ENCODE data around the gene STOX2.
"Not testable (repeated sequence)": the region's sequence is repeated elsewhere in the genome, so short reads cannot be mapped to it uniquely, and the experiment has no call there.

The STOX2 gene

DNA sequence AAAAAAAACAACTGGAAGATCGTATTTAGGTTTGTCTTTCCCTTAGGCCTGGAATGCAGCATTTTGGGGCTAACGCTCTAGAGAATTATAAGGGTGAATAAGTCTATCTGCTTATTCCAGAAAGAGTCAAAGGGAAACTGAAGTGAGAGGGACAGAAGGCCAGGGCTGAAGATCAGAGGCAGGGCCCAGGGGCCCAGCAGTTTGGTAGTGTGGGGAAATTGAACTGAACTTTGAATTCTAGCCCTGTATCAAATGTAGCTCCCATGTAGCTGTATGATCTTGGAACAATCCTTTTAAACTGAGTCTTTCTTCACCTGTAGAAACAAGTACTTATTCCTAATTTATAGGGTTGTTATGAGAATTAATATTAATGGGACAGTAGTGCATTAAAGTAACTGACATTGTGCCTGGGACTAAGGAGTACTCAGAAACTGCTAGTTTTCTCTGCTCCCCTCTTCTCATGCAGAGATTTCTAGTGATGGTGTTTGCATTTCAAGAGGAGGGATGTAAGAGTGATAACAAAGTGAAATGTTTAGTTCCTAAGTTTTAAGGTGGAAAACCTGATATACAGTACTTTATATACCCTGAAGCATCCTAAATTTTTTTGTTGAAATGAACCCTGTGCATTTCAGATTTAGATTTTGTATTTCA, 30.4 kb downstream of the STOX2 start:
- no peak for DNase-seq (ENCODE audit: low read depth in 2 of 2)

DNA sequence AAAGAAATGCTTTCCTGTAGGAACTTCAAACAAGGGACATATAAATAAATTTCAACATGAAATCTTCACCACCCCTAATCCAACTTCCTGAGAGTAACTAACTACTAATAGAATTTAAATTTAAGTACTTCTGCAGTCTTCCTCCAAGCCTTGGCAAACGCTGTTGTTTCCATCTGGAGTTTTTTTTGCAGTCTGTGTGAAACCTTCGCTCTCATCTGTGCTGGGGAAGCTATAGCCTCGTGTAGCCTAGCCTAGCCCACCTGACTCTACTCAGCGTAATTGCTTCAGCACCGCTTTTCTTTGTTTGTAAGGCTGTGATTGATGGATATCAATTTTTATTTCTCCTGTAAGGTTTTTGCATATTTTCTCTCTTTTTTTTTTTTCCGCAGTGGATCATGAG, 30.9 kb downstream of the STOX2 start:
- DNase-seq (ENCODE audit: low read depth in 2 of 2): no peak

DNA sequence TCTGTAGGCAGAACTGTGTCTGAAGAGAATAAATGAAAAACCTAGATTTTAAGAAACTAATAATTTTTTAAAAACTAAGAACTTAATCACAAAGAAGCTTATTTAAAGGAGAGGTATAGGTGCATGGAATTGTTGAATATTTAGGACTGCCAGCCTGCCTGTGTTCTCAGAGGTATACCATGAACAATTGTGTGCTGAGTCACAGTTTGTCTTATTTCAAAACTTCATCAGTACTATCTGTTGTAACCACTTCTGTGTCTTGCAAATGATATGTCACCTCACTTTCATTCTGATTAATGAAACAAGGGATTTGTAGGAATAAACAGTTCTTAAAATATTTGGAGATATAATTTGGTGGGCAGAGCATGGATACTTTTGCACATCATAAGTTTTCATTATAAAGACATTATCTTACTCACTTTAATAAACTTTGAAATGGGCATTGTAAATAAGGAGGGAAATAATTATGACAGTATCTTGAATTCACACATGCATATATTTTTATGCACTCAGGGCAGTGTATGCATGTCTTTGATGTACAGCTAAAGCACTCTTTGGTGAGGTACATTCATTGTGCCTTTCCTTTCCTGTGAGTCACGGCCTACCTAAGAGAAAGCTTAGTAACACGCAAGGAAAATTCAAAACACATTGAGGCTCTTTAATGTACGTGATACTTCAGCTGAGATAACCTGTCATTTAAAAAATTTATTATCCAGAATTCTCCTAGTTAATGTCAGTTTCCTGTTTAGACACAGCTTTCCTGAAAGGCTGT, 31.7 kb downstream of the STOX2 start:
- DNase-seq (ENCODE audit: low read depth in 2 of 2): no peak

DNA sequence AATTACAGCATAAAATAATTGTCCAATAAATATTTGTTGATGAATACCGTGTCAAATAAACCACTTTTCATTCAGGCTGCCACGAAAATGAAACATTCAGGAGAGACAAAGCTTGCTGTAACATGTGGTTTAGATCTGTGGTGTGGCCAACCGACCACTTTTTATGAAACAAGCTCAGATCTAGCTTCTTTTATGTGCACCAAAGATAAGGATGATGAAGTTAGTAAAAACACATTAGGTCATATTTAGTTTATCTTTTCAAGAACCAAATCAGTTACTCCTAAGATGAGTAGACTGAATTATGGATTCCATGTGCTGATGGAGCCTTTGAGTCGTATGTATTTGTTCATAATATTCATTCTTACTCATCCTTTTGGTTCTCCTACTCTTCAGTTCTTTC, 35.8 kb downstream of the STOX2 start:
- no peak for DNase-seq (ENCODE audit: low read depth in 2 of 2)

DNA sequence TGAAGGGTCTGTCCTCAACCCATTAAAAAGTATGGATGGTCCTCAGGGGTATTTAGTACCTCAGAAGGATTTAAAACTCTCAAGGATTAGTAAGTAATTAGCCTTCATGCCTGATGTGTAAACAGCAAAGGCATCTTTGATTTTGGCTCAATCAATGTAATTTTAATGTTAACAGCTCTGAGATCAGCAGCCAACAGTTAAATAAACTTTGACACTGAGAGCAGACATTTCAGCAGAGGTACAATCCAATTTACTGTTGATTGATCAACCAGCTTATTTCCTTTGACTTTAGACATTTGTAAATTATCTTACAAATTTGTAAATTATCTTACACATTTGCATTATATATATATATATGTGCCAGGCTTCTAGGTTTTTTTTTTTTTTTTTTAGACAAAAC, 36.9 kb downstream of the STOX2 start:
- no peak for DNase-seq (ENCODE audit: low read depth in 2 of 2)

DNA sequence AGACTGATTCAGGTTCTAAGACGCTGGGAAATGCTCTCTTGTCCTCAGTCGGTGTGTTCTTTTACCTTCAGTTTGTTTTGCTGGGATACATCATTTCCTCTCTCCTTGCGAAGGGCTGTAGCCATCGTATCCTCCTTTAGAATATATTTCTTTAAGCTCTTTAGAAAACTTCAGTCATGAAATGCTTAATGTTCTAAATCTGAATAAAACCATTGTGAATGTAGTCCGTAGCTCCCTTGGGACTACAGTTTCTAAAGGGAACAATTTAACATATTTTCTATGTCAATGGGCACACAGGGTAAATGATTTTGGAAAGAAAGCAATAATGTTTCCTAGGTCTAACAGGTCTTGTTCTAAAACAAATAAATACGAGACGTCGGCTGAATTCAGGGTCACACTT, 40.6 kb downstream of the STOX2 start:
- DNase-seq (ENCODE audit: low read depth in 2 of 2): no peak

DNA sequence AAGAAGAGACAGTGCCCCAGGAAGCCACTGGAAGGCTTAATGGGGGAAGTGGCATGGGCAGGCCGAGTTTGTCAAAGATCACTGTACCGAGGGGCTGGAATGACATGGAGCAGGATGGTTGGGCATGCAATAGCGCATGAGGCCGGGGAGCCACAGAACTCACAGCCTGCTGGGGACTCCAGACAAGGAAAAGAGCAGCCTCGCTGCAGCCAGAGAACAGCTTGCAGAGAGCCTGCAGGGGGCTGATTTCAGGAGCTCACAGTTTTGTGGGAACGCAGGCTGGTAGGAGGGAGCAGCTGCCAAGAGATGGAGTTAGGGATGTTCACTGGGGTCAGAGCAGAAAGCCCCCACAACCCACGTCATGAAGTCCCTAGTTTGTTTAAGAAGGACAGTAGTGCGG, 45.4 kb downstream of the STOX2 start:
- no peak for DNase-seq (ENCODE audit: low read depth in 2 of 2)

DNA sequence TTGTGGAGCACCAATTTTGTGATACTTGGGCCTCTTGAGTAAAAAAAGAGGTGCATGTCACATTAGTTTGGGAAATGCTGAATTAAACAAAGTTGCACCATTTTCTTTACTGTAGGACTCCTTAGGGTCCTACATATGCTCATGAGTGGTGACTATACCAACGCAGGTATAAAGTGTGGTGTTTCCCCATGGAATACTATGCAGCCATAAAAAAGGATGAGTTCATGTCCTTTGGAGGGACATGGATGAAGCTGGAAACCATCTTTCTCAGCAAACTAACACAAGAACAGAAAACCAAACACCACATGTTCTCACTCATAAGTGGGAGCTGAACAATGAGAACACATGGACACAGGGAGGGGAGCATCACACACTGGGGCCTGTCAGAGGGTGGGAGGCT, 47.5 kb downstream of the STOX2 start:
- DNase-seq (ENCODE audit: low read depth in 2 of 2): not testable (repeated sequence)

DNA sequence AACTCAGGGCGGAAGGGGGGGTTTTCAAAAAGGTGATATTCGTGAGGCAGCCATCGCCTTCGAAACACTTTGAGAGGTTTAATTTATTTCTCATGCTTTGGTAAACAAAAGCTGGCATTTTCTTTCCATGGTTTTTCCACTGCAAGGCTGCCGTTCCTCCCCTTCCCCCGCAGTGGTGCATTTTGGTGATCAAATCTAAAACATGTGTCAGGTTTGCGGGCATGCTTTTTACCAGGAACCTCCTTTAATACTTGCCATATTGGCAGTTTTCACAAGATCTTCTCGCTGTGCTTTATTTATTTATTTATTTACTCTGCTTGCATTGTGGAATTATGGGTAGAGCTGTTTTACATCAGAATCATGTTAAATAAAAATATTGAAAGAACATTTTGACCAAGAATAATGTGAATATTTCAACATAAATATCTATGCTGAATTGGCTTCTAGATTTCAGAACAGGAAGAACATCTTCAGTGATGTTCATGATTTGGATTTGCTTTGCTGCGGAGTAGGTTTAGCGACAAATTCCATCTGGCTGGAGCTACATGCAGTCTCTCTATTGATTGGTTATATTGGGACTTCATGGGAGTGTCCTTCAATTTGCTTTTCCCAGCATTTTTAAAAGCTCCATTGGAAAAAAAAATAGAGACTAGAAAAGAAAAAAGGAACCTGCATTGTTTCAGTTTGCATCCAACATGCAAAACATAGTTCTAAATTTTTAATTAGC, 54.4 kb downstream of the STOX2 start:
- no peak for DNase-seq (ENCODE audit: low read depth in 2 of 2)

DNA sequence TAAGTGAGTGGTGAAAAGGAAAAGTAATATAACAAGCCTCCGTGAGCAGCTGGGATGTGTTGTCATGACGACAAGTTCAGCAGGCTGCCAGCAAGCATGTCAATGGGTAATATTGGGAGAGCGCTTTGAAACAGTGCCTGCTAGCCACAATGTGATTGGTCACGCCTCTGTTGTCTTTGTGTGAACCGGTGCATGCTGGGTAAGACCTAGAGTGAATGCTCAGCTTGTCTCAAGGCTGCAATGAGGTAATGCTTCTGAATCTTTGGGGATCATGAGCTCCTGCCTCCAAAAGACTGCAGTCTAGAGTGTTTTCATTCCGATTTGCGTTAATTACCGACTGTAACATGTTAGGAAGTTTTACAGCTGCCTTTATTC, 54.9 kb downstream of the STOX2 start:
- DNase-seq (ENCODE audit: low read depth in 2 of 2): no peak

DNA sequence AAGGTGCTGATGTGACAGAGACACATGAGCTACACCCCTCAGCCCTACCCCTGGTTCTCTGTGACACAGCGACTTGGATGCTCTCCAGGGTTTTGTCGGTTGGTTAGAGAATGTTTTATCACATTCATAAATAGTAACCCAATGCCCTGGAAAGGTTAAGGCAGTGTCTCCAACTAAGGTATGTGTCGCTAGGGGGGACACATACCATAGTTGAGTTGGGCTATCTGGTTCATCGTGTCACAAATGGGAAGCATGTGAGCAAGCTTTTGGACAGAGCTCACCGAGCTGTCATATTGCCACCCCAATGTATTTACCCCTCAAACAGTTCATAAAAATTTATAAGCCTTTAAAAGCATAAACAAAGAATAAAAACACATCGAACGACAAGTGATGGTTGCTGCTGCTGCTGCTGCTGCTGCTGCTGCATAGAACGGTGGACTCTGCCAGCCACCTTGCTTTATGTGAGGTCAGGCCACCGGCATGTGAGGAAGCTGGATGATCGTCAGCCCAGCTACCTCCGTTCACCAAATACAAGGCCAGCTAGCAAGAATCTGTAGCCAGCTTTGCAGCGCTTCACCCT, 55.9 kb downstream of the STOX2 start:
- DNase-seq (ENCODE audit: low read depth in 2 of 2): no peak

DNA sequence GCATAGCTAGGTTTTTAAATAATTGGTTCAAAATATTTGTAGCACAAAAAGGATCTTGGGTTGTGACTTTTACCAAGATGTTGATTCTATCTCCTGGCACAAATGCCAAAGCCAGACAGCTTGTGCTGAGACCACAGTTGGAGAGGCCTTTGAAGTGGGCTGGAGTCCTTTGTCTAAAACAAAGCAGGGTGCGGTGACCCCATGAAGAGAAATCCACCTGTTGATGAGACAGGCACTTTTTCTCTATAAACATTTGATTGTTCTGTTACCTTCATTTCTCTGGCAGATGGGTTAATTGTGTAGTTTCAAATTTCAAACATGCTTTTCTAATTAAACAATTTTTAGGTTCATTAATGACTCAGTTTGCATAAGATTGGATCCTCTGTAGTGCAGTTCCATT, 56.7 kb downstream of the STOX2 start:
- no peak for DNase-seq (ENCODE audit: low read depth in 2 of 2)

DNA sequence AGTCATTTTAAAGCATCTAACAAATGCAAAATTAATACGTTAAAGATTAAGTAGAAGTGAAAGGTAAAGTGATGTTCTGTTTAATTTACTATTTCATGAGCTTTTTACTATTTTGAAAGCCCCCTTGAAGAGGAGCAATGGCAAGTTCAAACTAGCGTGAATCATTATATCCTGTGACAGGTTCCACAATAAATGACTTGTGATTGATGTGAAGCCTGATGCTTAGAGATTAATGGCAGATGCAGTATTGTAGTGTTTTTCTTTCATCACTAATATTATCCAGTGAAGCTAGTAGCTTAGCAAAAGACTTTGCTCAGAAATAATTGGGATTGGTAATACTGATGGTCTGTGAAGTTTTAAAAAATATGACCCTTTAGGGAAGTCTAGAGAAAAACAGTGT, 57.3 kb downstream of the STOX2 start:
- no peak for DNase-seq (ENCODE audit: low read depth in 2 of 2)

DNA sequence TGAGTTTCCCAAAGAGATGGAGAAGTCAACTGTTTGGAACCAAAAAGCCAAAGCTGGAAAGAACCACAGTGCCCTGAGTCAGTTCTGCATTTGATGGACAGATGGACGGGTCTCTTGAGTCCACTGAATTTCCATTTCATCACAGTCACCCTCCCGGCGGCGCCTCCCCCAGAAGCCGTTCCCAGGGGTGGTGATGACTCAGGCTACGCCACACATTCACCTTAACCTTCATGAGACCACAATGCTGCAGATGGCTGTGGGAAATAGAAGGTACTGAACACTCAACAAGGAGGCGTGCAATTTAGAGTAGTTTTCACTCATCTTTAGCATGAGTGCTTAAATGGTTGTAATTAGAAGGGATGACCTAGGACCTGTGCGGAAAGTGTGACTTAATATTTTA, 61.3 kb downstream of the STOX2 start:
- no peak for DNase-seq (ENCODE audit: low read depth in 2 of 2)

DNA sequence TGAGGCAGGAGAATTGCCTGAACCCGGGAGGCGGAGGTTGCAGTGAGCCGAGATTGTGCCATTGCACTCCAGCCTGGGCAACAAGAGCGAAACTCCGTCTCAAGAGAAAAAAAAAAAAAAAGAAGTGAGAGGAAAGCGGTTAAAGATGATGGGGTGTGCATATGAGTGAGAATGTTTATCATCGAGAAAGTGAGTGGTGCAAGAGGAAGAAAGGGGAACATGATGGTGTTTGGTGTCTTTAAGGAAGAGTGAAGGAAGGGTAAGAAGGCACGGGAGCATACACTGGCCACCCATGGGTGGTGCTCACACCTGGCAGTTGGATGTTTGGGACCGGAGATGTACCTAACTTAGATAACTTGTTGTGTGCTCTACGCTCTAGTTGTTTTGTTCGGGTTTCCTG, 62.2 kb downstream of the STOX2 start:
- DNase-seq (ENCODE audit: low read depth in 2 of 2): no peak

DNA sequence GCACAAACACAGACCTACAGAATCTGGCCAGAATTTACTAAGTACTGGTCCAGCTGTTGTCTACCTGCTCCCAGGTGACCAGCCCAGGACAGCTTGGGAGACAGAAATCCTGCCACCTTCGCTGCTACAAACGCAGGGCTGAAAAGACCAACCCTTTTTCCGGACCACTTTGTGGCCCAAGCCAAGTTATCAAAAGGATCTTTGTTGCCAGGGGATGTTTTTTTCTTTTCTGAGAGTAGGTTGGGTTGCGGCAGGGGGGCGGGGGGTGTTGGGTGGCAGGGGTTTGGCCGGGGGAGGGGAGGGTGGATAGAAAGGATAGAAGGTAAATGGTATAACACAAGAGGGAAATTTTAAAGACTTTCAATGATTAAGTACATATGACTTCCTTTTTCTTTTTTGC, 63.4 kb downstream of the STOX2 start:
- no peak for DNase-seq (ENCODE audit: low read depth in 2 of 2)

DNA sequence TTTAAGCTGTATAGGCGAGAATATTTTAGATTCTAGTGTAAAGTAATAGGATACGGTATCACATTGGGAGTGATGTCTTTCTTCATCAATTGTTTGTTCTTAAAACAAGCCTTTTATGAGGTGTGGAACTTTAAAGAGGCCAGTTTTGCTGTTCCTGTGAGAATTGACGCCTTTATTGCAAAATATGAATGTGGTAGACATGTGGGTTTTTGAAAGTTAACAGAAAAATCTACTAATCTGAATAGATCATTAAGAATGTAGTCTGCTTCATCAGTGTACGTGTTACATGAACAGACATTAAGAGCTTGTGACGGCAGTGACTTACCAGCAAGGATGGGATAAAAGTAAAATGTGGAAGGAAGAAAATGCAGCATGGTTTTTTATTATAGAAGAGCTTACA, 63.8 kb downstream of the STOX2 start:
- DNase-seq (ENCODE audit: low read depth in 2 of 2): no peak

DNA sequence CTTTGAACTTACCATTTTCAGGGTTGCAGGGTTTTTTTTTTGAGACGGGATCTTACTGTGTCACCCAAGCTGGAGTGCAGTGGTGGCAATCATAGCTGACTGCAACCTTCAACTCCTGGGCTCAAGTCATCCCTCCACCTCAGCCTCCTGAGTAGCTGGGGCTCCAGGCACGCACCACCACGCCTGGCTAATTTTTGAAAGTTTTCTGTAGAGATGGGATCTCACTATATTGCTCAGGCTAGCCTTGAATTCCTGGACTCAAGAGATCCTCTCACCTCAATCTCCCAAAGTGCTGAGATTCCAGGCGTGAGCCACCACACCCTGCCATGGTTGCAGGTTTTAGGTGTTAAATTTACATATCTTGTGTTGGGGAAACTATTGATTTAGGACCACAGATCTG, 64.5 kb downstream of the STOX2 start:
- DNase-seq (ENCODE audit: low read depth in 2 of 2): no peak

DNA sequence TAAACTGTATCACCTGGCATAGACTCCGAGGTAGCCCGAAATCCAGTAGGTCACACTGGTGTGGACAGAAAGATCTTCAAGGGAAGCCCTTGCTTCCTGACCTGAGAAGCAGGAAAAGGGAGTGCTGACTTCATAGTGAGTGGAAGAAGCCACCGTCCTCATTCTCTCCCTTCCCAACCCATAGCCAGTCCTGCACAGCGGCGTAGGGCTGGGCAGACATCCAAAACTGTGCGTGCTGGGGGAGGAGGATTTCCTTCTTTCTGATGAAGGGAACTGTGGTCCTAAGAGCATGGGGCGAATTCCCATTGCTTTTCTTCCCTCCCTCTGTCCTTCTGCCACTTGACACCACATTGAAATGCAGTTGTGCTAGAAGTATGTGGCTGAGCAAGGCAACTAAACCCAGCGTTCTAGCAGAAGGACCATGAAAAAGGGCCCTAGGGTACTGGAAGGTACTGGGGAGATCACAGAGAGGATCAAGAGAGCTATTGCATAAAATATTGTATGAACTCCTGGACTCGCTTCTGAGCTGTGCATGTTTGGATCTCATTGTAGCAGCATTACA, 66.9 kb downstream of the STOX2 start:
- DNase-seq (ENCODE audit: low read depth in 2 of 2): no peak

DNA sequence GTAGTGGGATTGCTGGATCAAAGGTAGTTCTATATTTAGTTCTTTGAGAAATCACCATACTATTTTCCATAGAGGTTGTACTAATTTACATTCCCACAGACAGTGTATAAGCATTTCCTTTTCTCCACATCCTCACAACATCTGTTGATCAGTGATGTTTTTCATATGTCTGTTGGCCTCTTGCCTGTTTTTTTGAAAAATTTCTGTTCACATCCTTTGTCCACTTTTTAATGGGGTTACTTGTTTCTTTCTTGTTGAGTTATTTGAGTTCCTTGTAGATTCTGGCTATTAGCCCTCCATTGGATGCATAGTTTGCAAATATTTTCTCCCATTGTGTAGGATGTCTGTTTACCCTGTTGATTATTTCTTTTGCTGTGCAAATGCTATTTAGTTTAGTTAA, 72.6 kb downstream of the STOX2 start:
- no peak for DNase-seq (ENCODE audit: low read depth in 2 of 2)

DNA sequence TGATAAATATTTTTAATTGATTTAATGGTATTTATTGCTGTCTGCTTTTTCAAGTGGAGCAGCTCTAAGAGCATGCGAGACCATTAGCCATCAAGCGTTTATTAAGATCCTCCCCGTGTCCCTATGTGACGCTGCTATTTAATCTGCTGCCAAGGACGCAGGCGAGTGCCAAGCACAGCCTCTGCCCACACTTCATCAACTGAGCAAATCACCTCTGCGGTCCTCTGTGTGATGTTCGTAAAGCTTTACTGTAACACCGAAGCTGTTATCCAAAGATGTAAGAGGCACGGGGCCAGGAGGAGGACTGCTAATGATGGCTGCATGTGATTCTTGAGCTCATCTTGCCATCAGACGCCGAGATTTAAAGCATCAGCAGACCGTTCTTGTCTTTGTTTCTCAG, 79.5 kb downstream of the STOX2 start:
- no peak for DNase-seq (ENCODE audit: low read depth in 2 of 2)

DNA sequence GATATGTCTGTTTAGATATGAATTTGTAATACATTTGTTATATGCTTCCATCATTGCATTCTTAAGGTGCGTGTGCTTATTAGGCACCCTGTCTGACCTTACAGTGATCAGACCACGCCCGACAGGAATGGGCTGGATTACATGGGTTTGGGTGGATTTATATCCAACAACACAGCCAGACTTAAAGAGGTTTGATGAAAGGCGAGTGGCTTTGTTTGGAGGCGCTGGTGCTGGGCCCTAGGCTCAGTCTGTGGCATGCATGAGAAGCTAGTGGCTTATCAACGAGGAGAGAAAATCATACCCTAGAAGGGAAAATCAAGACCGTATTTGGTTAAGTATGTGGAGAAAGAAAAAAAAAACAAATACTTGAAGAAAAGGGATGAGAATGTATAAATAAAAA, 80.7 kb downstream of the STOX2 start:
- no peak for DNase-seq (ENCODE audit: low read depth in 2 of 2)
